ENCODE data around the gene CABP5.

The CABP5 gene

GRCh38 chr19:48060381-48060780 lies 16.5 kb upstream of the CABP5 start:
- no peaks in the 10 kb centered on the region for H3K9me3 ChIP-seq (ENCODE audit: control insufficient read depth, low read length)
- H3K27me3 ChIP-seq (ENCODE audit: control insufficient read depth, insufficient read depth, low read length), result peaks cover 4% of the 10 kb centered on the region
- H3K4me1 ChIP-seq (ENCODE audit: control insufficient read depth, insufficient read depth, low read length), result no peaks in the 10 kb centered on the region
- no peak overlapping the region for H3K4me3 ChIP-seq (ENCODE audit: low read length)
- no peaks in the 10 kb centered on the region for H3K36me3 ChIP-seq (ENCODE audit: control insufficient read depth, insufficient read depth, low read length)
- no peak overlapping the region for H3K9ac ChIP-seq (ENCODE audit: low read length)

GRCh38 chr19:48059331-48059730 lies 15.5 kb upstream of the CABP5 start:
- no peaks in the 10 kb centered on the region for H3K4me1 ChIP-seq (ENCODE audit: control insufficient read depth, insufficient read depth, low read length)
- no peak overlapping the region for H3K9ac ChIP-seq (ENCODE audit: low read length)
- peaks cover 4% of the 10 kb centered on the region for H3K27me3 ChIP-seq (ENCODE audit: control insufficient read depth, insufficient read depth, low read length)
- H3K4me3 ChIP-seq (ENCODE audit: low read length), result no peak overlapping the region
- no peaks in the 10 kb centered on the region for H3K36me3 ChIP-seq (ENCODE audit: control insufficient read depth, insufficient read depth, low read length)
- H3K9me3 ChIP-seq (ENCODE audit: control insufficient read depth, low read length), result no peaks in the 10 kb centered on the region

DNA sequence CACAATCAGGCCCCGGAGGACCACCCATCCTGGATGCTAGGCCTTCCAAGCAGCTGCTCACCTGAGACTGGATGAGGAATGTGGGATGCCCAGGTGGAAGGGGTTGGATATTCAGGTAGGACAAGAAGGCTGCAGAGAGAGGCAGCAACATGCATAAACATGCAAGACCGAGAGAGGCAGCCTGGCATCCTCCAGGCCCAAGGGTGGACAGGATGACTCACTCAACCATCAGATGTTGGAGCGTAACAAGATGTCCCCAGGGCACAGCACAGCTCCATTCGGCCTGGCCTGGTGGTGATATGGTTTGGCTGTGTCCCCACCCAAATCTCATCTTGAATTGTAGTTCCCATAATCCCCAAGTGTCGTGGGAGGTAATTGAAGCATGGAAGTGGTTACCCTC lies 10.0 kb upstream of the CABP5 start:
- H3K4me1 ChIP-seq (ENCODE audit: control insufficient read depth, insufficient read depth, low read length), result no peaks in the 10 kb centered on the region
- H3K4me3 ChIP-seq (ENCODE audit: low read length), result no peak overlapping the region
- no peaks in the 10 kb centered on the region for H3K9me3 ChIP-seq (ENCODE audit: control insufficient read depth, low read length)
- no peaks in the 10 kb centered on the region for H3K27me3 ChIP-seq (ENCODE audit: control insufficient read depth, insufficient read depth, low read length)
- no peak overlapping the region for H3K9ac ChIP-seq (ENCODE audit: low read length)
- no peaks in the 10 kb centered on the region for H3K36me3 ChIP-seq (ENCODE audit: control insufficient read depth, insufficient read depth, low read length)

- H3K9me3 ChIP-seq (ENCODE audit: control insufficient read depth, low read length), result no peaks in the 10 kb centered on the region
- no peak overlapping the region for H3K9ac ChIP-seq (ENCODE audit: low read length)
- no peak overlapping the region for H3K4me3 ChIP-seq (ENCODE audit: low read length)
- no peaks in the 10 kb centered on the region for H3K36me3 ChIP-seq (ENCODE audit: control insufficient read depth, insufficient read depth, low read length)
- H3K27me3 ChIP-seq (ENCODE audit: control insufficient read depth, insufficient read depth, low read length), result no peaks in the 10 kb centered on the region
- H3K4me1 ChIP-seq (ENCODE audit: control insufficient read depth, insufficient read depth, low read length), result no peaks in the 10 kb centered on the region
Observed at GRCh38 chr19:48053076-48053475, 9.2 kb upstream of the CABP5 start.

- H3K9ac ChIP-seq (ENCODE audit: low read length), result no peak overlapping the region
- H3K4me3 ChIP-seq (ENCODE audit: low read length), result no peak overlapping the region
- no peaks in the 10 kb centered on the region for H3K4me1 ChIP-seq (ENCODE audit: control insufficient read depth, insufficient read depth, low read length)
- no peaks in the 10 kb centered on the region for H3K36me3 ChIP-seq (ENCODE audit: control insufficient read depth, insufficient read depth, low read length)
- no peaks in the 10 kb centered on the region for H3K9me3 ChIP-seq (ENCODE audit: control insufficient read depth, low read length)
- H3K27me3 ChIP-seq (ENCODE audit: control insufficient read depth, insufficient read depth, low read length), result no peaks in the 10 kb centered on the region
Observed at GRCh38 chr19:48051335-48052033, 7.6 kb upstream of the CABP5 start.

DNA sequence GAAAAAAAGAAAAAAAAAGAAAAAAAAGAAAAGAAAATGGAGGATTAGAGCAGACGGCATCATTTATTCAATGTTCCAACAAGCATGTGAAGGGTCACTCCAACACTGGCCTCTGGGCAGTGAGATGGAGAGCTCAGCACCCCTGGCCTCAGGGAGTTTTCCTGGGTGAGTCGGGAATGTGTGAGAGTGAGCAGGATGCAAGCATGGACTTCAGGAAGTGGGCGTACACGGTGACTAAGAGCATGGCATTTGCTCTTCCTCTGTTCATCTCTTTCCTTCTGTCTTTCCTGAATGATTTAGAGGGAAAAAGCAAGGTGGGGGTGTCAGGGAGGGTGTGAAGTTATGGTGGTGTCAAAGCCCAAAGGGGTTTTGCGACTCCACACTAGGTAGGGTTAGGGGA lies 682 bp upstream of the CABP5 start:
- Histone ChIP-seq H3K36me3 (ENCODE audit: control insufficient read depth, insufficient read depth, low read length) (no peaks in the 10 kb centered on the region), H3K4me3 (ENCODE audit: low read length) (no peak overlapping the region), H3K9me3 (ENCODE audit: control insufficient read depth, low read length) (no peaks in the 10 kb centered on the region), H3K9ac (ENCODE audit: low read length) (no peak overlapping the region), H3K4me1 (ENCODE audit: control insufficient read depth, insufficient read depth, low read length) (no peaks in the 10 kb centered on the region), H3K27me3 (ENCODE audit: control insufficient read depth, insufficient read depth, low read length) (no peaks in the 10 kb centered on the region)

DNA sequence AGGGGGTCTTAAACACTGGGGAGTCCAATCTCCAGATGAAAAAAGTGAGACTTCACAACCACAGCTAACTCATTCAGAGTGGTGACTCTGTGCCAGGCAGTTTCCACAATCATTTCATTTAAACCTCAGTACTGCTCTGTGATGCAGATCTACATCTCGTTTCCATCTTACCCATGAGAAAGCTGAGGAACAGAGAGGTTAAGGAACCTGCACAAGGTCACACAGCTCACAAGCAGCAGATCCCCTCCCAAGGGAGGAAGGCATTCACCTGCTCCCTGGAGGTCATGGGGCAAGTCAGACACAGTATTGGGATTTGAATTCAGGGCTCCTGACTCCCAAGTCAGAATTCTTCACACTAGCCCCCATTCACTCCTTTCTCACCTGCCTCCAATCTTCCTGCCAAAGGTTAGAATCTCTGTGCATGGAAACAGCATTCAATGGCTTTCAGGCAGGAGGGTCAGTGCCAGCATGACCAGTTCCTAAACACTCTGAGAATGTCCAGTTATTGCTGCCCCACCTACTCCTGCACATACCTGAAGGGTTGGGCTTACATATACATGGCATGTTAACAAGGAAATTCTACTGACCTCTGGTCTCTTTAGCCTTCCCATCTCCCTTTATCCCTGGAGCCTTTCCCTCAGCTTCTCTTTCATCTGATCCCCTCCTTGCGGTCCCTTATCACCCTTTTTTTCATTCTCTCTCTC lies 1.9 kb downstream of the CABP5 start:
- Histone ChIP-seq H3K4me1 (ENCODE audit: control insufficient read depth, insufficient read depth, low read length) (no peaks in the 10 kb centered on the region), H3K36me3 (ENCODE audit: control insufficient read depth, insufficient read depth, low read length) (no peaks in the 10 kb centered on the region), H3K27me3 (ENCODE audit: control insufficient read depth, insufficient read depth, low read length) (no peaks in the 10 kb centered on the region), H3K9me3 (ENCODE audit: control insufficient read depth, low read length) (no peaks in the 10 kb centered on the region), H3K9ac (ENCODE audit: low read length) (no peak overlapping the region), H3K4me3 (ENCODE audit: low read length) (no peak overlapping the region)

GRCh38 chr19:48036765-48037164 lies 7.1 kb downstream of the CABP5 start:
- H3K4me1 ChIP-seq (ENCODE audit: control insufficient read depth, insufficient read depth, low read length), result no peaks in the 10 kb centered on the region
- H3K9me3 ChIP-seq (ENCODE audit: control insufficient read depth, low read length), result no peaks in the 10 kb centered on the region
- H3K4me3 ChIP-seq (ENCODE audit: low read length), result no peak overlapping the region
- H3K9ac ChIP-seq (ENCODE audit: low read length), result no peak overlapping the region
- no peaks in the 10 kb centered on the region for H3K36me3 ChIP-seq (ENCODE audit: control insufficient read depth, insufficient read depth, low read length)
- no peaks in the 10 kb centered on the region for H3K27me3 ChIP-seq (ENCODE audit: control insufficient read depth, insufficient read depth, low read length)

DNA sequence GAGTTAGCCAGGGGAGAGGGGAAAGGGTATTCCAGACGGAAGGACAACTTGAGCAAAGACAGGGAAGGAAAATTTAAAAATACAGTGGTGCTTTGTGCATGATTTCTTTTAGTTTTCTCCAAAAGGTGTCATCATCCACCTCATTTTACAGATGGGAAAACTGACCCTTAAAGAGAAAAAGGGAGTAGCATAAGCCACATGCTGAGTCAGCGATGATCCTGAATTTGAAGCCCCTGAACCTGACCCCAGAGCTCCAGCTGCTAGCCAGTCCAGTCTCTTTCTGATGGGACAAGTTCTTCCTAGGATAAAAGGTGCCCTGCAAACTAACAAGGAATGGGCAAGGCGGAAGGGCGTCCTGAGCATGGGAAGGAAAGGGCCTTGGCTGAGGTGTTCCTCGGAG lies 10.3 kb downstream of the CABP5 start:
- H3K36me3 ChIP-seq (ENCODE audit: control insufficient read depth, insufficient read depth, low read length), result no peaks in the 10 kb centered on the region
- no peaks in the 10 kb centered on the region for H3K9me3 ChIP-seq (ENCODE audit: control insufficient read depth, low read length)
- H3K4me3 ChIP-seq (ENCODE audit: low read length), result no peak overlapping the region
- no peak overlapping the region for H3K9ac ChIP-seq (ENCODE audit: low read length)
- H3K27me3 ChIP-seq (ENCODE audit: control insufficient read depth, insufficient read depth, low read length), result no peaks in the 10 kb centered on the region
- H3K4me1 ChIP-seq (ENCODE audit: control insufficient read depth, insufficient read depth, low read length), result no peaks in the 10 kb centered on the region

- no peaks in the 10 kb centered on the region for H3K27me3 ChIP-seq (ENCODE audit: control insufficient read depth, insufficient read depth, low read length)
- no peaks in the 10 kb centered on the region for H3K9me3 ChIP-seq (ENCODE audit: control insufficient read depth, low read length)
- no peaks in the 10 kb centered on the region for H3K36me3 ChIP-seq (ENCODE audit: control insufficient read depth, insufficient read depth, low read length)
- H3K4me3 ChIP-seq (ENCODE audit: low read length), result no peak overlapping the region
- H3K4me1 ChIP-seq (ENCODE audit: control insufficient read depth, insufficient read depth, low read length), result no peaks in the 10 kb centered on the region
- no peak overlapping the region for H3K9ac ChIP-seq (ENCODE audit: low read length)
Observed at GRCh38 chr19:48030073-48030472, 13.8 kb downstream of the CABP5 start.

- H3K4me1 ChIP-seq (ENCODE audit: control insufficient read depth, insufficient read depth, low read length), result no peaks in the 10 kb centered on the region
- no peak overlapping the region for H3K9ac ChIP-seq (ENCODE audit: low read length)
- H3K9me3 ChIP-seq (ENCODE audit: control insufficient read depth, low read length), result no peaks in the 10 kb centered on the region
- H3K27me3 ChIP-seq (ENCODE audit: control insufficient read depth, insufficient read depth, low read length), result no peaks in the 10 kb centered on the region
- no peaks in the 10 kb centered on the region for H3K36me3 ChIP-seq (ENCODE audit: control insufficient read depth, insufficient read depth, low read length)
- no peak overlapping the region for H3K4me3 ChIP-seq (ENCODE audit: low read length)
Observed at GRCh38 chr19:48029431-48029830, 14.4 kb downstream of the CABP5 start.

- H3K9me3 ChIP-seq (ENCODE audit: control insufficient read depth, low read length), result no peaks in the 10 kb centered on the region
- no peak overlapping the region for H3K4me3 ChIP-seq (ENCODE audit: low read length)
- H3K4me1 ChIP-seq (ENCODE audit: control insufficient read depth, insufficient read depth, low read length), result no peaks in the 10 kb centered on the region
- H3K9ac ChIP-seq (ENCODE audit: low read length), result no peak overlapping the region
- H3K36me3 ChIP-seq (ENCODE audit: control insufficient read depth, insufficient read depth, low read length), result no peaks in the 10 kb centered on the region
- no peaks in the 10 kb centered on the region for H3K27me3 ChIP-seq (ENCODE audit: control insufficient read depth, insufficient read depth, low read length)
Observed at GRCh38 chr19:48025480-48025879, 18.4 kb downstream of the CABP5 start.
